SHP77 treated with DMSO at 0.1 percent for 48 hours (cell line): Measurements from ENCODE around the gene HERC2.
"Not testable (repeated sequence)": the region's sequence is repeated elsewhere in the genome, so short reads cannot be mapped to it uniquely, and the experiment has no call there.

Experiments
- DNase-seq: peaks from one replicate; lab custom pipeline; 2025; lab: John Stamatoyannopoulos, UW

Gene HERC2

GRCh38 chr15:28129231-28129848 is 192.6 kb downstream of the HERC2 start:
- no peak for DNase-seq

- no peak for DNase-seq
These were observed 193.9 kb downstream of the HERC2 start for GRCh38 chr15:28128031-28128430.

GRCh38 chr15:28127036-28127435 is 194.9 kb downstream of the HERC2 start:
- DNase-seq, result no peak

GRCh38 chr15:28125673-28126651 is 196.0 kb downstream of the HERC2 start:
- DNase-seq, result no peak

- DNase-seq, result no peak
These were observed 197.1 kb downstream of the HERC2 start for GRCh38 chr15:28124841-28125240.

- peak; percentile 44 for DNase-seq
These were observed 198.5 kb downstream of the HERC2 start for GRCh38 chr15:28123408-28124023.

GRCh38 chr15:28122038-28122949 is 199.7 kb downstream of the HERC2 start:
- no peak for DNase-seq

GRCh38 chr15:28121577-28121976 is 200.4 kb downstream of the HERC2 start:
- DNase-seq, result not testable (repeated sequence)

GRCh38 chr15:28120359-28120640 is 201.7 kb downstream of the HERC2 start:
- no peak for DNase-seq

GRCh38 chr15:28118531-28118930 is 203.4 kb downstream of the HERC2 start:
- DNase-seq, result no peak

- DNase-seq, result no peak
These were observed 203.9 kb downstream of the HERC2 start for GRCh38 chr15:28118083-28118482.

- DNase-seq, result no peak
These were observed 204.5 kb downstream of the HERC2 start for GRCh38 chr15:28117432-28117990.

- no peak for DNase-seq
These were observed 205.2 kb downstream of the HERC2 start for GRCh38 chr15:28116521-28117431.

- no peak for DNase-seq
These were observed 206.1 kb downstream of the HERC2 start for GRCh38 chr15:28115871-28116270.

- no peak for DNase-seq
These were observed 207.0 kb downstream of the HERC2 start for GRCh38 chr15:28114721-28115622.

GRCh38 chr15:28114114-28114455 is 207.9 kb downstream of the HERC2 start:
- no peak for DNase-seq

GRCh38 chr15:28113394-28114113 is 208.4 kb downstream of the HERC2 start:
- no peak for DNase-seq

- no peak for DNase-seq
These were observed 209.0 kb downstream of the HERC2 start for GRCh38 chr15:28112962-28113361.
